ENCODE data around the gene ROR2.

The ROR2 gene

DNA sequence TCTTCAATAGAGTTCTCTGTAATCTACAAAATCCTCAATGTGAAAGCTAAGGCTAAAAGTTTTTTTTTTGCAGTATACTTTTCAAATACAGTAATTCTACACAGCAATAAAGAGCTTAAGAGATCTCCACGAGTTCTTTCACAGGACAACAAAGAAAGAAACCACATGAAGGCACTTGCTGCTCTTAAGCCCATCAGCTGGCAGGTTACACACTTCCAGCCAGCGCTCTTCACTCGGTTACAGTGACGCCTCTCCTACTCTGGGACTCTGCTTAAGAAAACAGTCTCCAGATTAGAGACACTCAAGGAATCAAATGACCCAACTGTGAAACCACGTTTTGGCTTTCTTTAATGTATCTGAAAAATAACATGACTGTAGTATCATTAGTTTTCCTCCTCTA, 85.0 kb downstream of the ROR2 start:
- DNase-seq: no peak

DNA sequence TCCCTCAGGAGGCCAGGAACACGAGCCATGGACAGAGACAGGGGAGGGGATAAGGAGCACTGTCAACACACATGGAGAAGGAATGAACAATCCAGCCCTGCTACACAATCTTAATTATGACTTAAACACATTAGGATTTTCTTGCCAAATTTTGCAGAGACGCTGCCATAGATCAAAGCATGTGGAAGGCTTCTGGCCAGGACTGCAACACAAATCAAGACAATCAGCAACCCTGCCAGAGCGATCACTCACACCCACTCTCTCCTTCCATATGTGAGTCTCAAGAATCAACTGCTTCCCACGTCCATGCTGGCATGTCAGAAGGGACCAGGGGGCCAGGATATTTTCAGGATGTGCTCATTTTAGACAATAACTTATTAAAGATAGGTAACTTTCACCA, 85.6 kb downstream of the ROR2 start:
- no peak for DNase-seq

DNA sequence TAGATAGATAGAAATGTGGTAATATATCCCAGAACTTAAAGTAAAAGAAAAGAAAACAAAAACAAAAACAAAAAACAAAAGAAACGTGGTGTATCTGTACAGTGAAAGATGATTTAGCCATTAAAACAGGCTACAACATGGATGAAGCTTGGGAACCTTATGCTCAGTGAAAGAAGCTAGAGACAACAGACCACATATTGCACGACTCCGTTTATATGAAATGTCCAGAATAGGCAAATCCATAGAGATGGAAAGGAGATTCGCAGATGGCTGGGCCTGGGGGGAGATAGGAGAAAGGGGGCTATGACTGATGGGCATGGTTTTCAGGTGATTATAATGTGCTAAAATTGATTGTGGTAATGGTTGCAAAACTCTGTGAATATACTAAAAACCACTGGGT, 86.6 kb downstream of the ROR2 start:
- DNase-seq: no peak

GRCh38 chr9:91858213-91859030, 91.6 kb downstream of the ROR2 start:
- no peak for DNase-seq

- DNase-seq: no peak
Measured at GRCh38 chr9:91857291-91858212, 92.5 kb downstream of the ROR2 start.

DNA sequence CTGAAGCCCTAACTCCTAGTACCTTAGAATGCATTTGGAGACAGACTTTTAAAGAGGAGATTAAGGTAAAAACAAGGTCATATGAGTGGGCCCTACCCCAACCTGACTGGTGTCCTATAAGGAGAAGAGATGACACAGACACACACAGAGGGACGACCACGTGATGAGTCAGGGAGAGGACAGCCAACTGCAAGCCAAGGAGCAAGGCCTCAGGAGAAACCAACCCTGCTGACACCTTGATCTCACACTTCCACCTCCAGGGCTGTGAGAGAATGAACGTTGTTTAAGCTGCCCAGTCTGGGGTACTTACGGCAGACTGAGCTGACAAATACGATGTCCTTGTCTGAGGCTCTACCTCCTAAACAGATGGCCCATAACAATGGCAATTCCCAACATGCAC, 93.6 kb downstream of the ROR2 start:
- DNase-seq: no peak

DNA sequence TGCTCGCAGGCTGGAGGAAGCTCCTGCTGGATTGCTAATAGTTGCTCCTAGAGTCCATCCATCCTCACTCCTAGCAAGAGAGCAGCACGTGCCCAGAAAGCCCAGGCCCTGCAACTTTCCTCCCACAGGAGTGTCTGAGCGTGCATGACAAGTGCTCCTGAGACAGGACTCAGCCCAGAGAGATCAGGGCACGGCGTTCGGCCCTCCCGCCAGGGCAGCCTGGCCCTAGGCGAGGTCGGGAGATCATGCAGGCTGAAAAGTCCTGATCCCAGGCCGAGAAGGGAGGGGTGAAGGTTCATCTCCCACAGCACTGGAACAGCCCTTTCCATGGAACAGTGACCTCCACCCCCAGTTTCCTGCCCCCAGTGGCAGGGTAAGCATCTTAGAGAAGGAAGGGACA, 94.8 kb downstream of the ROR2 start:
- no peak for DNase-seq

DNA sequence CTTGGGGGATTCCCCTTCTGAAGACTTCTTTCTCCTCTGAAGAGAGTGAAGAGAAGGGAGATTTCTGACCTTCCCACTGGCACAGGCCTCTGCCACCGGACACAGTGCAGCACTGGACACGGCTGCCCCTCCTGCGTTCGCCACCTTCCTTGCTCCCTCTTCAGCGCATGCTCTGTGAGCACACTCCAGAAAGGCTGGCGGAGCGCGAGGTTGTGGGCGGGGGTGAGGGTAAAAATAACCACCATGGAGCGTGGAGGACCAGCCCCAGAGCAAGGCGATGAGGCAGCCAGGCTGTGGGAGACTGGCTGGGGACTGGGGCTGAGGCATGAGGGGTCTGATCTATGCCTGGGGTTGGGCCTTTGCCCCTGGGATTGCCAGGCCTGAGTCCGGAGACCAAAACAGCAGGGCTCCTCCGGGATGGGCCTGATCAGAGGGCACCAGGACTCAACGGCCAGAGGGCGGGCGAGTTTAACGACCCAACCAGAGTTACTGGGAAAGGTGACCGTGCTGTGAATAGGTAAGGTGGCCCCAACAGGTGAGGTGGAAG, 97.2 kb downstream of the ROR2 start:
- DNase-seq: no peak

DNA sequence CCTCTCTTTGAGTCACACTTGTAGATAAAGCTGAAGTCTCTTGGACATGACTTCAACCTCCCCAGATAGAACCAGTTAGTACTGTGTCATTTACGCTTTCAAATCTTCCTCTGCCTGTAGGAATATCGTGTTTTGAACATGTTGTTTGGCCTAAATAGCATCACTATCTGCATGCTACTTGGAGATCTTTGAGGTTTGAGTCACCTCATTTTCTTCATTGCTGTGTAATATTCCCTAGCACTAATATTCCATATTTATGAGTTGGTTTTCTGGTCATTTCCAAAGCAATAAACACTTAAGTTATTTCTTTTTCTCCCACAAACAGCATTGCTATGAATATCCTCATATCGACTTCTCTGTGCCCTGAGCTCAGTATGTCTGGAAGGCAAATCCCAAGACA, 100.3 kb downstream of the ROR2 start:
- DNase-seq: no peak

- DNase-seq: no peak
Measured at GRCh38 chr9:91848146-91848545, 101.9 kb downstream of the ROR2 start.

DNA sequence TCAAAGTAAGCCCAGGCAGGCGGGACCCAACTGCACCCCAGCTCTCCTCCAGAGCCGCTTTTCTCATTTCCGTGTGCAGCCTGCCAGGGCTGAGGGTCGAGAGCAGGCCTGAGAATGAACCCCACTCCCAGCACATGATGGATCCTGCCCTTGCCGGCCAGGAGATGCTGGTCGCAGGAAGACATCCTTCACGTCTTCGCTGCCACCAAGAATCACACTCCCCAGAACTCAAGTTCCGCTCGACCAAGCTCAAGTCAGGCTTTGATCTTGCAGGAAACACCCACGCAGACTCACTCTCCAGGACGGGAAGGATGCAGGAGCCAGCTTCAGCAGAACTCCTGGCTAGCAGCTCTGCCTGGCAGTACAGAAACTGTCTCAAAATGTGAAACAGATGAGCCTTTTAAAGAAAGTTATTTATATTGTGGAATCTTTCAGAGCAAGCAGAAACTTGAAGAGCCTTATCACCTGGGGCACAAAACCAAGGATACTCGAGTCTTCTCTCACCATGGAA, 102.4 kb downstream of the ROR2 start:
- no peak for DNase-seq

DNA sequence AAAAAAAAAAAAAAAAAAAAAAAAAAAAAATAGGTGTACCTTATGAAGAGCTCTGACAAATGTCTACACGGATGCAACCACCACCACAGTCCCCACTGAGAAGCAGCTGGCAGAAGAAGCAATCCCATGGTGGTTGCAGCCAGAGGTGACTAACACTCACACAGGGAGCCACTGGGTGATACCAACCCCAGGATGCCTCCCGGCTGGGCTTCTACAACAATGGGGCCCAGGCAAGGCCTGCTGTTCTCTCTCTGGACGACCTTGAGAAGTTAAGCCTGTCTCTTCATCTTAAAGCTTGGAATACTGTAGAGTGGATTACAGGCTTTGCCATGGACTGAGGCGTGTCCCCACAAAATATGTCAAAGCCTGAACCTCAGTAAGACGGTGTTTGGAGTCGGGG, 104.1 kb downstream of the ROR2 start:
- DNase-seq: no peak

GRCh38 chr9:91844701-91845291, 105.2 kb downstream of the ROR2 start:
- DNase-seq: no peak

GRCh38 chr9:91844190-91844589, 105.8 kb downstream of the ROR2 start:
- no peak for DNase-seq

- DNase-seq: no peak
Measured at GRCh38 chr9:91843623-91844148, 106.3 kb downstream of the ROR2 start.

DNA sequence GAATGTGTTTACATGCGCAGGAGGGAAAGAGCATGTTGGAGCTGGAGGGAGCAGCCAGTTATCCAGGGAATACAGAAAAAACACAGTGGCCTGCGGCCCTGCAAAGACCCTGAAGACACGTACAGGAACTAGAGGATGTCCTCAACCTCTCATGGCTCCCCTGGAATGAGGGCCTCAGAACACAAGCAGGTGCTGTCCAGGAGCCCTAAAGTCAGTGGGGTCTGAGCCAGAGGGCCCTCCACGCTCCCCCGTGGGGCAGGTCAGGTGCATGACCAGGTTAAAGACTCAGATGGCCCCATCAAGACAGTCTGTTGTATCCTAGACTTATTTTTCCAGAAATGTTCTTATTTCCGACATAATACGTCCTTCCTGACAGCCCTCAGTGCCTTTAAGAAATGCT, 106.9 kb downstream of the ROR2 start:
- DNase-seq: no peak

DNA sequence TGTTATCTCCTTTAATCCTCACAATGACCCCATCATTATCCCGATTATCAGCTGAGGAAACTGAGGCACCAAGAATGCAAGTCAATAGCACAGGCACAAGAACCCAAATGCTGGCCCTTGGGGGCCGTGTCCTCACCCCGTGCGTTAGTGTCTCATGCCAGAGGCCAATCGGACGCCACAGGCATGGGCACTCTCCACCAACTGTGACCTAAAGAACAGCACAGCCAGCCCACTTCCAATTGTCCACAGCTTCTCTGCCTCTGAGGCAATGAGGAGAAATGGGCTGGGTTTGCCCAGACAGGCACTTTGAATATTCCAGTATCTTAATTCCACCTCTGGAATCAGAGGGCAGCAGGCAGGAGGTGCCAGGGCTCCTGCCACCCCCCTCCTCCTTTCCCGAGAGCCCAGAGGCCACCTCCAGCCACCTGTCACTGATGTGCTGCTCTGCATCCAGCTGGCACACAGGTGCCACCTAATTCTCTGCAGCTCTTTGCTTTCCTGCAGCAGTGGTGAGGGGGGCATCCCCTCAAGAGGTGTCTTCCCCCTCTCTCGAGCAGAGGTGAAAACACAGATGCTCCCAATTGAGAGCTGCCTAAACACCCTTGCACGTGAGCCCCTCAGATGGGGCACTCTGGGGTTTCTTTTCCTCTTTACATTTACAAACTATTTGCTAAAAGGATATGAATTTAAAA, 107.5 kb downstream of the ROR2 start:
- no peak for DNase-seq

DNA sequence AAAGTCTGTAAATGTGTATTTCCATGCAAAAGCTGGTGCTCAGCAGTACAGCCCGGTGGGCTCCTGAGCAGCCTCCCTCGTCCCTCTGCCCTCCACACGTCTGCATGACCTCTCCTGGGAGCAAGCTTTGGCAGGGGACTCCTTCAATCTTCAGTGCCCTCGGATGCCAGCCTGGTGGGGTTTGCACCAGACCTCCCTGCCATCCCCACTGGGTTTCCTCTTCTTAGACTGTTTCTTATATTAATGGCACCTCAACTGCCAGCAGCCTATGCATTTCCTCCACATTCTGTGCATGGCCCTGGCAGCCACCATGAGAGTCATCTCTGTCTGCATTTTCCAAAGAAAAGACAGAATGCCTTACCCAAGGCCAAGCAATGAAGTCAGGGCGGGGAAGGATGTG, 108.4 kb downstream of the ROR2 start:
- no peak for DNase-seq

DNA sequence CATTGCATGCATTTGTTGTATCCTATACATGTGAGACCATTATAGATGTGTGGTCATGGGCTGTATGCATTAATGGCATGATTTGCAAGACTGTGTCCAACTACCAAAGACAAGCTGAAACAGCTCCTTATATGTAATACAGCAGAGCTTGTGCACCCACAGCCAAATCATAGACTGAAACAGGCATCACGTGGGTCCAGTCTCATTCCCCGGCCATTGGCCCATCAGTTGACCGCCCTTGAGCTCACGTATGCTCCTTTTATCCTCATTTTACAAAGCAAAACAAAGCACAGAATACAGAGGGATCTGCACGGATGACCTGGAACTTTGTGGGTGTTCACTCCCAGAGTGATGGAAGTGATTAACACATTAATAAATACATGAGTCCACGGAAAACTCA, 109.1 kb downstream of the ROR2 start:
- no peak for DNase-seq

DNA sequence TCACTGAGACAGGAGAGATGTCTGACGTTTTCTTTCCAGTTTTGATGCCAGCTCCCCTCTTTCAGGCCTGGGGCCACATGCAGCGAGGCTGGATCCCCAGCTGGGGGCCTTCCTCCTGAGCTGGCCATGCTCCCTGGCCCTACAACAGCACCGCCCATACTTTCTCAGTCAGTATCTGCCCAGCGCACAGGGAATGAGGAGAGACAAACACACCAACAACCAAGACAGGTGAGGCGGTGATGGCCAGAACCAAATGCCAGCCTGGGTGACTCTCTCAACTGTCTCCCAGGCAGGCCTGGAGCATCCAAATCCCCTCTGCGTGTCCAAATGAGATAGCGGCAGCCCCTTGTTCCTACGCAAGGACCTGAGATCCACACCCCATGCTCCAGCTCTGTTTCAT, 109.6 kb downstream of the ROR2 start:
- no peak for DNase-seq

DNA sequence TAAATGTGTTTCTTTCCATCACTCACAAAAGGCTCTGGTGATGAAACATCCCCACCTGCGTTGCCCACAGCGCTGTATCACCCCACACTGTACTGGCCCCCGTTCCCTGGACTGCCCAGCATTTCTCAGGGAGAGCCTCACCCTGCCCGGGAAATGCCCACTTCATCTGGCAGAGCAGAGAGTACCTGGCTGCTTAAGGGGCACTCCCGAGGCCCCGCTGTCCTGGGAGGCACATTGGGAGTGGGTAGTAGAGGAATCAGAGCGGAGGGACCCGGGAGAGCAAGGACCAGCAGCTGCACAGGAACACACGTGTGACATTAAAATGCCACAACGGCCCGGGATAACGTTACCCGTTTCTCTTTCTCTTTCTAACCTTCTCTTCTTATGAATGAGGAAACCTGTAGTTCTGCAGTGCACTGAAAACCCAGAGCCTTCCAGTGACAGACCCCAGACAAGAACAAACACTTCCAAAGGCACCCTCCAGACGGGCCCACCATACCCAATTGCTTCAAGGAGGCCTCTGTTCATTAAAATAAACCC, 110.0 kb downstream of the ROR2 start:
- no peak for DNase-seq
